Measurements from ENCODE around the gene SERINC4. TPM values are rescaled to one million over a fixed set of nuclear protein-coding genes. Genes with fewer than 3 reads are reported as not detected.
"Not testable (repeated sequence)": the region's sequence is repeated elsewhere in the genome, so short reads cannot be mapped to it uniquely, and the experiment has no call there.

Gene SERINC4
- polyA plus RNA-seq, 1 experiment = not detected

- TF ChIP-seq, protein P1, sequence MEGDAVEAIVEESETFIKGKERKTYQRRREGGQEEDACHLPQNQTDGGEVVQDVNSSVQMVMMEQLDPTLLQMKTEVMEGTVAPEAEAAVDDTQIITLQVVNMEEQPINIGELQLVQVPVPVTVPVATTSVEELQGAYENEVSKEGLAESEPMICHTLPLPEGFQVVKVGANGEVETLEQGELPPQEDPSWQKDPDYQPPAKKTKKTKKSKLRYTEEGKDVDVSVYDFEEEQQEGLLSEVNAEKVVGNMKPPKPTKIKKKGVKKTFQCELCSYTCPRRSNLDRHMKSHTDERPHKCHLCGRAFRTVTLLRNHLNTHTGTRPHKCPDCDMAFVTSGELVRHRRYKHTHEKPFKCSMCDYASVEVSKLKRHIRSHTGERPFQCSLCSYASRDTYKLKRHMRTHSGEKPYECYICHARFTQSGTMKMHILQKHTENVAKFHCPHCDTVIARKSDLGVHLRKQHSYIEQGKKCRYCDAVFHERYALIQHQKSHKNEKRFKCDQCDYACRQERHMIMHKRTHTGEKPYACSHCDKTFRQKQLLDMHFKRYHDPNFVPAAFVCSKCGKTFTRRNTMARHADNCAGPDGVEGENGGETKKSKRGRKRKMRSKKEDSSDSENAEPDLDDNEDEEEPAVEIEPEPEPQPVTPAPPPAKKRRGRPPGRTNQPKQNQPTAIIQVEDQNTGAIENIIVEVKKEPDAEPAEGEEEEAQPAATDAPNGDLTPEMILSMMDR (IDR thresholded peaks at IDR 0.05; ENCODE audit: insufficient read depth, low read depth, low read length) = no peak
- no peaks in the 10 kb centered on the region for H3K27me3 ChIP-seq (ENCODE audit: control insufficient read depth, insufficient read depth, low read length)
- peak within 1 kb of the TSS; percentile 52 for H3K4me3 ChIP-seq (ENCODE audit: low read depth, low read length)
- DNase-seq (ENCODE audit: low read depth) = peak; percentile 21
- ChIA-PET CTCF (no interaction called here), POLR2A (no interaction called here)
- no peaks in the 10 kb centered on the region for H3K36me3 ChIP-seq (ENCODE audit: control insufficient read depth, insufficient read depth, low read length)
Observed at GRCh38 chr15:43826508-43827341, 26.7 kb upstream of the SERINC4 start, which contains the start of gene WDR76. Gene WDR76, plus strand, starts transcription at chr15:43827002. Its CDS starts 31 bp downstream, at chr15:43827033.

DNA sequence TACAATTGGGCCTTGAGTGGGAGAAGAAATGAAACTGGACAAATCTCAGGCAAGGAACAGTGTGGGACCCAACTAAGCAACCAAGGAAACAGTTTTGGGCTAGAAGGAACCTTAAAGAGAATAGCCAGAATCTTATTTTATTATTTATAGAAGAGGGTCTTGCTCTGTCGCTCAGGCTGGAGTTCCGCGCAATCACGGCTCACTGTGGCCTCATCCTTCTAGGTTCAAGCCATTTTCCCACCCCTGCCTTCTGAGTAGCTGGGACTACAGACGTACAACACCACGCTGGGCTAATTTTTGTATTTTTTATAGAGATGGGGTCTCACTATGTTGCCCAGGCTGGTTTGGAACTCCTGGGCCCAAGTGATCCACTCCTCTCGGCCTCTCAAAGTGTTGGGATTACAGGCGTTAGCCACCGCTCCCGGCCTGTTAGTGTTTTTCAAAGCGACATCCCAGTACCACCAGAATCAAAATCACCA is 26.0 kb upstream of the SERINC4 start:
- no peak for DNase-seq (ENCODE audit: low read depth)
- H3K36me3 ChIP-seq (ENCODE audit: control insufficient read depth, insufficient read depth, low read length) = no peaks in the 10 kb centered on the region
- ChIA-PET POLR2A (no interaction called here), CTCF (no interaction called here)
- H3K27me3 ChIP-seq (ENCODE audit: control insufficient read depth, insufficient read depth, low read length) = no peaks in the 10 kb centered on the region
- H3K4me3 ChIP-seq (ENCODE audit: low read depth, low read length) = peak overlapping the region; percentile 52
- TF ChIP-seq, protein P1 (IDR thresholded peaks at IDR 0.05; ENCODE audit: insufficient read depth, low read depth, low read length) = no peak

DNA sequence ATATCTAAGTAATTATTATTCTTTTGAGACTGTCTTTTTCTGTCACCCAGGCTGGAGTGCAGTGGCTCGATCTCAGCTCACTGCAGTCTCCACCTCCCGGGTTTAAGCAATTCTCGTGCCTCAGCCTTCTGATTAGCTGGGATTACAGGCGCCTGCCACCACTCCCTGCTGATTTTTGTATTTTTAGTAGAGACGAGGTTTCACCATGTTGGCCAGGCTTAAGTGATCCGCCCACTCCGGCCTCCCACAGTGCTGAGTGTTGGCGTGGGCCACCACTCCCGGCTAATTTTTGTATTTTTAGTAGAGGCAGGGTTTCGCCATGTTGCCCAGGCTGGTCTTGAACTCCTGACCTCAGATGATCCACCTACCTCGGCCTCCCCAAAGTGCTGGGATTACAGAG is 25.3 kb upstream of the SERINC4 start:
- H3K36me3 ChIP-seq (ENCODE audit: control insufficient read depth, insufficient read depth, low read length); H3K27me3 ChIP-seq (ENCODE audit: control insufficient read depth, insufficient read depth, low read length); CTCF ChIA-PET; DNase-seq (ENCODE audit: low read depth); H3K4me3 ChIP-seq (ENCODE audit: low read depth, low read length): not testable (repeated sequence)
- POLR2A ChIA-PET = interaction anchor here (0.9 kb wide), 1 partner anchor 25 kb away, joined by 3 read pairs; the partner anchor contains the start of gene HYPK

DNA sequence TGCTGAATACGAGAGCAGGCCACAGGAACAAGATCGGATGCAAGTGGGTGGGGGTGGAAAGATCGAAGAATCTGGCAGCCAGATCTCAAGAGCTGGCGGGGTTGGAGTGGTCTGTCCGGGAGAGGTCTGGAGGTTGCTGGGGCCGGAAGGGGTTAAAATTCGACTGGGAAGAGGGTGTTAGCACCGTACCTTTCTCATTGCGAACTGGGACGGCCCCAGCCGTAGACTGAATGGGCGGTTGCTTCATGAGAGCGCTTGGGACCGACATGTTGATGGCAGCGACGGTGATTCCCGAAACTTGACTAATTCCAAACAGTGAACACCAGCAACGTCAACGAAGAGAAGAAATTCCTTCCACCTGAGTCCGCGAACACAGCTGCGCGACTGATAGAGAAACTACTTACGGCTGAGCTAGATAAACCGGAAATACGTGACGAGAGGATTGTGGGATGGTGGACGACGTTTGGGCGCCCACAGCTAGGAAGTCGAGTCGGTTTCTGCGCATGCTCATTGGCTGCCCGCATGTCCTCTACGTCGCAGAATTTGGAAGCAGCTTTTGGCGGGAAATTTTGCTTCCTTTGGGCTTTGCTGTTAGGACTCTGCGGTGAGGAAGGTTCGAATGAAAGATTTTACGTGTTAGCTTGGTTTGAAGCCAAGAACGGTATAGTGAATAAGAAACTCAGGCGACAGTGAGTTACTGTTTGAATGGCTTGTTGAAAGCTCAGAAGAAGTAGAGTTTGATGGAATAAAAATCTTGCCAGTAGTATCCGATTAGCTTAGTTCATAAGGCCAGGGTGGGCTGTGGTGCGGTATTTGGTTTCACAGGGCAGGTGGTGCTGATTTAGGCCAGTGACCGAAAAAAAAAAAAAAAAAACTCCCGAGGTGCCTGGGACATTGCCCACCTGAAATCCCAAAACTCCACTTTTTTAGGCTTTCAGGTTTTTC is 24.6 kb upstream of the SERINC4 start, which contains the start of gene MFAP1:
MFAP1 (minus strand) TSS at position 389 of the 945 bp plus-strand sequence; CDS start at position 268, 121 bp downstream.
- CTCF ChIA-PET = interaction anchor here (1.0 kb wide), 1 partner anchor 22 kb away, joined by 4 read pairs; no protein-coding TSS in a partner anchor
- POLR2A ChIA-PET = interaction anchor here (0.5 to 0.9 kb wide), 2 partner anchors 24 to 277 kb away, joined by 3 to 6 read pairs; partner anchors contain the start of gene HYPK

GRCh38 chr15:43821505-43821904 is 21.5 kb upstream of the SERINC4 start:
- Histone ChIP-seq H3K36me3 (ENCODE audit: control insufficient read depth, insufficient read depth, low read length) (no peaks in the 10 kb centered on the region; the same call in none of the 2 replicates), H3K4me3 (ENCODE audit: low read depth, low read length) (no peak overlapping the region), H3K27me3 (ENCODE audit: control insufficient read depth, insufficient read depth, low read length) (no peaks in the 10 kb centered on the region)
- DNase-seq (ENCODE audit: low read depth) = no peak
- TF ChIP-seq, protein P1 (IDR thresholded peaks at IDR 0.05; ENCODE audit: insufficient read depth, low read depth, low read length) = no peak
- ChIA-PET CTCF (interaction anchor here (0.8 to 1.9 kb wide), 2 partner anchors 21 to 44 kb away, joined by 3 to 4 read pairs; partner anchors contain the start of genes ELL3 and HYPK), POLR2A (no interaction called here)

More for the DNA sequence above, 24.6 kb upstream of the SERINC4 start, which contains the start of gene MFAP1:
- DNase-seq (ENCODE audit: low read depth) = peak; percentile 91
- Histone ChIP-seq H3K4me3 (ENCODE audit: low read depth, low read length) (peak within 1 kb of the TSS; percentile 94), H3K27me3 (ENCODE audit: control insufficient read depth, insufficient read depth, low read length) (no peaks in the 10 kb centered on the region), H3K36me3 (ENCODE audit: control insufficient read depth, insufficient read depth, low read length) (no peaks in the 10 kb centered on the region; the same call in 1 of the 2 replicates)
- TF ChIP-seq, protein P1 (IDR thresholded peaks at IDR 0.05; ENCODE audit: insufficient read depth, low read depth, low read length) = no peak

- POLR2A ChIA-PET; H3K4me3 ChIP-seq (ENCODE audit: low read depth, low read length); H3K27me3 ChIP-seq (ENCODE audit: control insufficient read depth, insufficient read depth, low read length); CTCF ChIA-PET; DNase-seq (ENCODE audit: low read depth): not testable (repeated sequence)
- H3K36me3 ChIP-seq (ENCODE audit: control insufficient read depth, insufficient read depth, low read length) = peaks cover 20% of the 10 kb centered on the region
Observed at GRCh38 chr15:43815064-43815463, 15.0 kb upstream of the SERINC4 start.
